GM21717 (cell line): ENCODE measurements around the gene PHKA2.

ENCODE experiments used
- ATAC-seq: cut with Tn5 transposase; IDR thresholded peaks from one replicate; pipeline ENCODE4 v1.9.1; 2021; ENCODE audit warnings: mild to moderate bottlenecking, moderate library complexity; ENCODE audit not compliant: unreplicated experiment

The PHKA2 gene

GRCh38 chrX:18933617-18934016 lies 50.3 kb downstream of the PHKA2 start:
- ATAC-seq = no peak

- no peak for ATAC-seq
Measured at GRCh38 chrX:18931972-18932371, 51.9 kb downstream of the PHKA2 start.

- ATAC-seq = no peak
Measured at GRCh38 chrX:18929775-18930174, 54.1 kb downstream of the PHKA2 start.

- no peak for ATAC-seq
Measured at GRCh38 chrX:18927558-18927957, 56.4 kb downstream of the PHKA2 start.

- ATAC-seq = no peak
Measured at GRCh38 chrX:18924507-18925088, 59.3 kb downstream of the PHKA2 start.

GRCh38 chrX:18920566-18920965 lies 63.3 kb downstream of the PHKA2 start:
- no peak for ATAC-seq

GRCh38 chrX:18920079-18920478 lies 63.8 kb downstream of the PHKA2 start:
- no peak for ATAC-seq

GRCh38 chrX:18917831-18918230 lies 66.1 kb downstream of the PHKA2 start:
- ATAC-seq = no peak

GRCh38 chrX:18906286-18906685 lies 77.6 kb downstream of the PHKA2 start:
- ATAC-seq = no peak

- ATAC-seq = no peak
Measured at GRCh38 chrX:18900401-18900976, 83.4 kb downstream of the PHKA2 start.

GRCh38 chrX:18899796-18900380 lies 84.0 kb downstream of the PHKA2 start:
- ATAC-seq = no peak

GRCh38 chrX:18898492-18898891 lies 85.4 kb downstream of the PHKA2 start:
- ATAC-seq = no peak

- no peak for ATAC-seq
Measured at GRCh38 chrX:18898091-18898490, 85.8 kb downstream of the PHKA2 start.

GRCh38 chrX:18897611-18898010 lies 86.3 kb downstream of the PHKA2 start:
- ATAC-seq = no peak

- no peak for ATAC-seq
Measured at GRCh38 chrX:18896680-18897544, 87.0 kb downstream of the PHKA2 start.

- ATAC-seq = no peak
Measured at GRCh38 chrX:18895189-18895951, 88.5 kb downstream of the PHKA2 start.

GRCh38 chrX:18894156-18894555 lies 89.8 kb downstream of the PHKA2 start:
- no peak for ATAC-seq

GRCh38 chrX:18893536-18893935 lies 90.4 kb downstream of the PHKA2 start:
- ATAC-seq = no peak

GRCh38 chrX:18892899-18893298 lies 91.0 kb downstream of the PHKA2 start:
- no peak for ATAC-seq

- no peak for ATAC-seq
Measured at GRCh38 chrX:18891548-18891945, 92.4 kb downstream of the PHKA2 start.
